PFSK-1 (cell line): ENCODE measurements around the gene UGGT2.

Source experiments
- FOXP2 ChIP-seq: optimal IDR thresholded peaks from 2 replicates; pipeline ENCODE3; 2011; ENCODE audit warnings: borderline replicate concordance, control low read depth, inconsistent platforms; ENCODE audit not compliant: insufficient read depth; ENCODE audit errors: extremely low read length, extremely low read depth
- POLR2AphosphoS5 ChIP-seq: IDR thresholded peaks from 2 replicates; pipeline ENCODE4 v1.6.1; 2012; ENCODE audit warnings: low read depth, mild to moderate bottlenecking, control low read depth, low read length, moderate library complexity
- REST ChIP-seq, 2 experiments: IDR thresholded peaks; 2 replicates each; pipeline versions ENCODE4 v1.6.1 to v1.8.0; 2011 to 2012; ENCODE audit warnings: low read depth in 2 of 2, low read length in 2 of 2, control low read depth in 1 of 2, inconsistent platforms in 1 of 2, mild to moderate bottlenecking in 1 of 2, moderate library complexity in 1 of 2; ENCODE audit not compliant: insufficient read depth in 1 of 2
- SIN3A ChIP-seq: IDR thresholded peaks from 2 replicates; pipeline ENCODE4 v1.6.1; 2012; ENCODE audit warnings: mild to moderate bottlenecking, low read length, moderate library complexity, borderline replicate concordance; ENCODE audit not compliant: insufficient read depth
- TAF1 ChIP-seq: IDR thresholded peaks from 2 replicates; pipeline ENCODE4 v1.6.1; 2012; ENCODE audit warnings: low read length, control low read depth, borderline replicate concordance; ENCODE audit not compliant: insufficient read depth

The UGGT2 gene

GRCh38 chr13:96082640-96083039 is 29.4 kb upstream of the UGGT2 start:
- TF ChIP-seq POLR2AphosphoS5 (no peak), SIN3A (no peak), TAF1 (no peak), FOXP2 (no peak), REST (IDR thresholded peaks at IDR 0.05; ENCODE audit: insufficient read depth in 1 of 2, low read depth in 2 of 2, low read length in 2 of 2) (no peak)

GRCh38 chr13:96081888-96082287 is 28.7 kb upstream of the UGGT2 start:
- no peak for TF ChIP-seq SIN3A
- no peak for TF ChIP-seq FOXP2
- no peak for TF ChIP-seq POLR2AphosphoS5
- no peak for TF ChIP-seq REST (IDR thresholded peaks at IDR 0.05; ENCODE audit: insufficient read depth in 1 of 2, low read depth in 2 of 2, low read length in 2 of 2)
- no peak for TF ChIP-seq TAF1

- TF ChIP-seq SIN3A, result no peak
- TF ChIP-seq FOXP2, result no peak
- no peak for TF ChIP-seq REST (IDR thresholded peaks at IDR 0.05; ENCODE audit: insufficient read depth in 1 of 2, low read depth in 2 of 2, low read length in 2 of 2)
- TF ChIP-seq TAF1, result no peak
- no peak for TF ChIP-seq POLR2AphosphoS5
Measured at GRCh38 chr13:96080676-96081075, 27.5 kb upstream of the UGGT2 start.

GRCh38 chr13:96075953-96076543 is 22.8 kb upstream of the UGGT2 start:
- no peak for TF ChIP-seq TAF1
- no peak for TF ChIP-seq FOXP2
- no peak for TF ChIP-seq POLR2AphosphoS5

GRCh38 chr13:96072392-96072791 is 19.2 kb upstream of the UGGT2 start:
- TF ChIP-seq FOXP2, result no peak
- no peak for TF ChIP-seq REST (IDR thresholded peaks at IDR 0.05; ENCODE audit: insufficient read depth in 1 of 2, low read depth in 2 of 2, low read length in 2 of 2)
- TF ChIP-seq TAF1, result no peak

- no peak for TF ChIP-seq POLR2AphosphoS5
Measured at GRCh38 chr13:96071504-96071903, 18.3 kb upstream of the UGGT2 start.
